HG03520 (cell line): Measurements from ENCODE around the gene NPC2.
"Not testable (repeated sequence)": the region's sequence is repeated elsewhere in the genome, so short reads cannot be mapped to it uniquely, and the experiment has no call there.

Experiments
- ATAC-seq: cut with Tn5 transposase; IDR thresholded peaks from one replicate; pipeline ENCODE4 v1.9.1; 2021; ENCODE audit warnings: mild to moderate bottlenecking, moderate library complexity; ENCODE audit not compliant: unreplicated experiment

The NPC2 gene

GRCh38 chr14:74492776-74493342 lies at the start of gene NPC2:
Gene NPC2 (minus strand): TSS chr14:74493305. CDS start chr14:74493274, 31 bp downstream.
- peak; percentile 5 for ATAC-seq

GRCh38 chr14:74542056-74542685 lies 49.1 kb upstream of the NPC2 start:
- ATAC-seq, result no peak

DNA sequence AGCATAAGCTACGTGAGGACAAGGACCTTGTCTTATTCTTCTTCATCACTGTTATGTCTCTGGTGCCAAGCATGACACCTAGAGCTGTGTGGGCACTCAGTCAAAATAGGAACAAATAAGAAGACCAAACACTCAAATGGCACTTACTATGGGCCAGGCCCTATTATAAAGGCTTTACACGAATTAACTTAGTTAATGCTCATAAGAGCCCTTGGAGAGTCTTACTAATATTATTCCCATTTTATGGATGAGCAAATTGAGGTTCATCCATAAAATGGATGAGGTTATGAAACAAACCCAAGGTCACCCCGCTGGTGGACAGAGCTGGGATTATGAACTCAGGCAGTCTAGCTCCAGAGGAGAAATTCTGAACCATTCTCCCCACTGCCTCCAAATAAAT lies 48.1 kb upstream of the NPC2 start:
- no peak for ATAC-seq

GRCh38 chr14:74539503-74539902 lies 46.4 kb upstream of the NPC2 start:
- ATAC-seq, result no peak

DNA sequence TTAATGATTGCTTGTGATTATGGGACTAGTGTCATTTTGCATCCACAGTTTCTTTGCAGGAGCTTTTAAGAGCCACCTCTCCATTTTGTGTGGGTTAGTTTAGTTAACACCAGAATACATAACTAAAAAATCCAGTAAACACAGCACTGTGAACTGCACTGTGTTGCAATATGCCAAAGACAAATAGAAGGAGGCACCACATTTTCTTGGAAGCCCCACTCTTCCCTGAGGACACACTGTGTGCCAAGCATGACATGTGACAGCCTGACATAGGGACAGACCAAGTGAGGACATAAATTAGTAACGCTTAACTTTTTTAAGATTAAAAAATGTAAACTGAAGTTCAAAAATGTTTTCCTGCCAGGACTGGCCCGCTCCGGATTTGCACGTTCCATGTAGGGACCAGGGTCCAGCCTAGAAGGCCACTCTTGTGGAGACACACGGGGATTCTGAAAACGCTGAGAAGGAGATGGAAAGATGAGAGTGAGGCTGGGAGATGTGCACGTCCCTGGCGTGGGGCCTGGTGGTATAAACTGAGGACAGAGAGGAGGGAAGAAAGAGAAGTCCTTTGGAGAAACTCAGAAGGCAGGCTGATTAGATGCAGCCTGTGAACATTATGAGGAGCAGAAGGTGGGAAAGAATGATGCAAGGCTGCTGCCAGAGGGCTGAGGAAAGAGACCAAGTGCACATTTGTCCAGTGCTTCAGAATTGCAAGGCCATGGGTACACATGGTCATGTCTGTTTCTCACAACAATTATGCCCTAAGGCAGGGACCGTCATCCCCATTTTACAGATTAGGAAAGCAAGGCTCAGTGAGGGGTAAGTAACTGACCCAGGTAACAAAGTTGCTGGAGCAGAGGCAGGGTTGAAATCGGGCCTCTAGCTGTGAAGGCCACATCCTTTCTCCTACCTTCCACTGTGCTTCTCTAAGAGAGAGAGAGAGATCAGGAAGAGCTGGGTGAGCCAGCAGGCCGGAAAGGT lies 45.6 kb upstream of the NPC2 start:
- no peak for ATAC-seq

DNA sequence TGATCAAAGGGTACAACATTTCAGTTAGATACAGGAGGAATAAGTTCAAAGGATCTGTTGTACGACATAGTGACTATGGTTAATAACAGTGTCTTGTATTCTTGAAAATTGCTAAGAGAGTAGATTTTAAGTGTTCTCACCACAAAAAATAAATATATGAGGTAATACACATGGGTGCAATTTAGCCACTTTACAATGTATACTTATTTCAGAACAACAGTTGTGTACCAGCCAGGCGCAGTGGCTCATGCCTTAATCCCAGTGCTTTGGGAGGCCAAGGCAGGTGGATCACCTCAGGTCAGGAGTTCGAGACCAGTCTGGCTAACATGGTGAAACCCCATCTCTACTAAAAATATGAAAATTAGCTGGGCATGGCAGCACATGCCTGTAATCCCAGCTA lies 43.2 kb upstream of the NPC2 start:
- not testable (repeated sequence) for ATAC-seq

- ATAC-seq, result no peak
These were observed 42.7 kb upstream of the NPC2 start for GRCh38 chr14:74535756-74536325.

DNA sequence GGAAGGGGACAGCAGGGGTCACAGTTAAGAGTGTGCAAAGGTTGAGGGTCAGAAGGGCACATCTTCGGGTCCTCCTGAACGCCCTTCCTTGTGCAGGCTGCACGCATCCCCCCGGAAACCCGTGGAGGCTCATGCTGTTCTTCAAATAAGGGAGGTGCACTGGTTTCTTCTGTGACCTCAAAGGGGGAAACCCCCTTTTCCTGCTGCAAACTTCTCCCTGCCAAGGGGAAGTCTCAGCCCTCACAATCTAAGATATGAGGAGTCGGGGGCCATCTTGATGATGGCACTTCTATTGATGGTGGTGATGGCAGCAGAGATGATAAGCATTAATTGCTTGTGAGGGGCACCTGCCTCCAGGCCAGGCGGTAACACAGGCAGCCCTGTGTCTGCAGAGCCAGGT lies 40.5 kb upstream of the NPC2 start:
- ATAC-seq, result no peak

DNA sequence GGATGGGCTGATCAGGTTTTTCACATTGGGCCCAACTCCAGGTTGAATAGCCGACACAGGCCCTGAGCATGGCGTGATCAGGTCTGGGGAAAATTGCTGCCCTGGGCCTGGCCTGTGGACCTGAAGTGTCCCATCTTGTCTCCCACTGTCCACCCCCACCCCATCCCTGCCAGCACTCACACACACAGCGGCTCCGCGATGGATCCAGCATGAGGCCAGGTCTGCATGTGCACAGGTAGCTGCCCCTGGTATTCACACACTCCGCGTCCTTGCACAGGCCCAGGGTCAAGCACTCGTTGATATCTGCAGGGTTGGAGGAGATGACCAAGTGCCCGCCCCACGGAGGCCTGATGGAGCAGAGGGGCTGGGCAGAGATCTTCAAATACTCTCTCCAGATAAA lies 39.1 kb upstream of the NPC2 start:
- no peak for ATAC-seq

GRCh38 chr14:74531467-74531866 lies 38.4 kb upstream of the NPC2 start:
- ATAC-seq, result no peak

DNA sequence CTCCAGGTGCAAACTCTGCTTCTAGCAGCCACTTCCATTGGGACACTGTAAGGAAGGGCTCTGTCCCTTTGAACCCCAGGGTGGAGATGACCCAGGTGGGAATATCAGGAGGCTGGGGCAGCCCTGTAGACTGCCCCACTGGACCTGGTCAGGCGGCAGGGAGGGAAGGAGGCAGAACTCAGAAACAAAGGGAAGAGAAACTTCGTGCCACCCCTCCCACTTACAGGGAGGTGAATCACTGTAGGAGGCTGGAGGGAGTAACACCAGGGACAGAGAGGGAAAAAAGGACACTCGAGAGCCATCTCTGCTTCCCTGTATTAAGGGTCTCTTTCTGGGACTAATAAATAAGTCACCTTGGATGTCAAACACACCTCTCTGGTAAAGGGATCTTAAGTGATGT lies 37.9 kb upstream of the NPC2 start:
- no peak for ATAC-seq

DNA sequence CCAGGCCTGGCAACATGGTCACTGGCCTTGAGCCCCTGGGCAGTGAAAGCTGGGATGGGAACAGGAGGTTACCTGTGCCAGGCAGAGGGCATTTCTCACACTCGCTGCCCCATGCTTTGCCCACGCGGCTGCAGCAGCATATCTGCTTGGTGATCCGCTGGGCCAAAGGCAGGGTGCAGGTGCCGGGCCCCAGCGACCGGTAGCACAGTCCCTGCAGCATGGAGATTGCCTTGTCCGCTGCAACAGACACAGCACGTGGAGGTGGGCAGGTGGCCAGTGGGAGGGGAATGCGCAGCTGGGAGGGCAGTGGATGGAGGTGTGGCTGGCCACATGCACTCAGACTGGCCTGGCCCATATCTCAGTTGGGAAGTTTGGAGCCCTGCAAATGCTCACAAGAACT lies 35.8 kb upstream of the NPC2 start:
- ATAC-seq, result no peak

GRCh38 chr14:74528406-74528805 lies 35.3 kb upstream of the NPC2 start:
- no peak for ATAC-seq

DNA sequence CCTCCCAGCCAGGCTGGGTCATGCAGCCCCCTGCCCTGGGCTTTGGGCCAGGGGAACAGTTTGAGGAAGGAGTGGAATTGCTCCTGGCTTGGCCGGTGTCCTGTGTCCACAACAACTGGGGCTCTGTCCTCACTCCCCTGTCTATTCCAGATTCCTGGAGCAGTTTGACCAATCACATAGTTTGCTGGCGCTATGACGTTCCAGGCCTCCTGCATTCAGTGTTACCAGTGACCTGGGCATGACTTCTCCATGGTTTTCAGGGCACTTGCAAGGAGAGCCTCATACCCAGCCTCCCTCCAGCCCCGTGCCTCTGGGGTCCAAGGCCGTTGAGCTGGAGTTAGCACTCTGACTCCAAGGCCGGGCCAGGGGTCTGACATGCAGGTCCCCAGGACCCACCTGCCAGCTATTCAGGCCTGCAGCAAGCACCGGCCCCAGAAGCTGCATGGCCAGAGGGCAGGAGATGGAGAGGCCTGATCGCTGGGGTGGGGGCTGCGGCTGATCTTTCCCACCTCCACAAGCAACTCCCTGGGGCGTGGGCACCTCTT lies 34.7 kb upstream of the NPC2 start:
- ATAC-seq, result no peak

DNA sequence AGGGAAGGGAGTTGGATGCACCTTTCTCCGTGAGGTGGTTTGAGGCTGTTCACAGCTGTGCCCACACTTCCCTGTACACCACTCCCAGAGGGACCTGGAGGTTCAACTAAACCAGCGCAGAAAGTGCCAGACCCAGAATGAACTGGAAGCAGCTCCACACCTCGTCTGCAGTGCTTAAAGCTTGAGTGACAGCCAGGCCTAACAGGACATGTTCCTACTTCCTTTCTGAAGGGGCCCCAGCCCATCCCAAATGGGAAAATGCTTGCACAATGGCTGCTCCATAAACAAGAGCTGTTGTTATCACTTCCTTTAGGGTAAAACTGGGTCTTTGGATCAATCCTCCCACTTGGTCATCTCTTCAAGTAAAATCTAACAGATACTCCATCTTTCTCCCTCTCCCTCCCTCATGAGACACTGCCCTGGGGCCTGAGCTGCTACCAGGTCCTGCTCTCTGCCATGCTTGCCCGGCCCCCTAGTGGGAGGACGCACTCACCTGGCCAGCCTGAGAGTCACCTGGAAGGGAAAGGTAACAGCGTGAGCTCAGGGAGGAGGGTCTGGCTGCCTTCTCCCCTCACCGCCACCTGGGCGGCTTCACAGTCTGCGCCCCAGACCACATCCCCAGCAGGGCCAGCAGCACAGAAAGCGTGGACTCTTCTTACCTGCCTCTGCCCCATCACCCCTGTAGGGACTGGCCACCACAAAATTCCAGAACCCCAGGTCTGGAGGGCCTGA lies 33.9 kb upstream of the NPC2 start:
- no peak for ATAC-seq

DNA sequence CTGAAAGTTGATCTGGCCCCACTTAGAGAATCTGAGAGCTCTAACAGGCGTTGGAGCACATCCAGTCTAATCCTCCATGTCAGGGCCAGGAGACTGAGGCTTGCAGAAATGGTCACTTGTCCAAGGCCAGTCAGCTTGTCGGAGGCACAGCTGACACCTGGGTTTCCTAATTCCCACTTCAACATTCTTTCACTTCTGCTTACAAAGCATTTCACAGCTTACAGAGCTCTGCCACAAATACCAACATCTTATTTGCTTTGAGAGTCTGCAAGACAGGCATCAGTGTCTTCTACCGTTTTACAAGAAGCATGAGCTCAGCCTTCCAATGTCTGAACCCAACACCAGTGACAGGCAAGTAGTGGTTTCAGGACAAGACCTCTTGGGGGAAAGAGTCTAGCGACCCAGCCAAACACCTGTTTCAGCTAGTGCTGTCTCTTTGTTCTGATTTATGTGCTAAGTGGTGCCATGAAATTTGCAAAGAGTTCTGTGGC lies 32.3 kb upstream of the NPC2 start:
- no peak for ATAC-seq

- ATAC-seq, result no peak
These were observed 31.7 kb upstream of the NPC2 start for GRCh38 chr14:74524812-74525135.

GRCh38 chr14:74524076-74524811 lies 31.1 kb upstream of the NPC2 start:
- ATAC-seq, result no peak

DNA sequence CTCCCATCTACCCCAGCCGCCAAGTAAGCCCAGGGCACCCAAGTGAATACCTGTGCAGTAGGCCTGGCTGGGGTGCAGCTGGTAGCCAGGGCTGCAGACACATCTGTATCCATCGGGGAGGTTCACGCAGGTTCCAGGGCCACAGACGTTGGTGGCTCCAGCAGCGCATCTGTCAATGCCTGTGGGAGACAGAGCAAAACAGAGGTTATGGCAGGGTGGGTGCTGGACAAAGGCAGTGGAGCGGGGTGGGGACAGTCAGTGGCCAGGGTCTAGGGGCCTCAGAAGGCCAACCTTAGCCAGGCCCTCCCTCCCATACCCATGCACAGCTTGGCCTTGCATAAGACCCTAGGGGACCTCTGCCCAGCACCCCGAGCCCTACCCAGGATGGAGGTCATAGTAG lies 29.6 kb upstream of the NPC2 start:
- ATAC-seq, result no peak

DNA sequence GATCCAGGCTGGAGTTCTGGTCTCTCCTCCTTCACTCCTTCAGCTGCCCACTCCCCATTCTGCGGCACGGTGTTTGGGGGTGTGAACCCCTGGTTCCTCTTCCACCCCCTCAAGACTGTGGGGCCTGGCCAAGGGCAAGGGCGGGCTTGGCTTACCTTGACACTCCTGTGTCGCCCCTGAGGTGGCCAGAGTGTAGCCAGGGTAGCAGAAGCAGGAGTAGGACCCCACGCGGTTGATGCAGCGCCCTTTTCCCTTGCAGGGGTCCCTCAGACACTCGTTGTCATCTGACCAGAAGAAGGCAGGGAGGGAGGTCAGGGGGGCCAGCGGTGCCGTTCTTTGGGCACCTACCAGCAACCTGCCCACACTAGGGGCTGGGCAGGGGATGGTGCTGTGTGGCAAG lies 28.7 kb upstream of the NPC2 start:
- no peak for ATAC-seq
